A673 (cell line): ENCODE data around the gene CBLB. TPM values are rescaled to one million over a fixed set of nuclear protein-coding genes. Genes with fewer than 3 reads are reported as not detected.

ENCODE experiments used
- BruUV-seq: library from RNA; stranded (reverse); fragments of 400-500 nt; replicated peaks from 2 replicates; lab custom pipeline; 2021; lab: Mats Ljungman, UMichigan
- CTCF ChIA-PET: fragments of 300-600 bp; sonication (Branson Sonifier 250); formaldehyde crosslinking; loops from one replicate; lab custom pipeline; 2022; ENCODE audit warnings: antibody characterized with exemption; lab: Charles Lee
- POLR2A ChIA-PET: fragments of 300-600 bp; sonication (Branson Sonifier 250); formaldehyde crosslinking; loops from one replicate; lab custom pipeline; 2022; ENCODE audit warnings: antibody characterized with exemption; ENCODE audit not compliant: low non-redundant PET; lab: Charles Lee
- DNase-seq: peaks from one replicate; pipeline ENCODE4 v3.0.0-alpha.2; 2015; ENCODE audit warnings: low spot score
- H3K27ac ChIP-seq: fragments of 200-600 bp; sonication (generic); 2 replicates; pipeline ENCODE4 v1.5.1; 2016; ENCODE audit warnings: mixed run types, low read depth, mild to moderate bottlenecking, mixed read lengths, antibody characterized with exemption, low read length; ENCODE audit not compliant: poor library complexity, severe bottlenecking
- H3K27me3 ChIP-seq: fragments of 200-600 bp; sonication (generic); replicated peaks from 2 replicates; pipeline ENCODE4 v1.6.1; 2017; ENCODE audit warnings: mixed run types, low read depth, mild to moderate bottlenecking, mixed read lengths, antibody characterized with exemption, low read length; ENCODE audit not compliant: insufficient read depth, poor library complexity
- H3K36me3 ChIP-seq: fragments of 200-600 bp; sonication (generic); 2 replicates; pipeline ENCODE4 v1.6.1; 2016; ENCODE audit warnings: mixed run types, mild to moderate bottlenecking, mixed read lengths, antibody characterized with exemption, low read length; ENCODE audit not compliant: insufficient read depth, poor library complexity, severe bottlenecking
- H3K4me1 ChIP-seq: fragments of 200-600 bp; sonication (generic); 2 replicates; pipeline ENCODE4 v1.6.1; 2017; ENCODE audit warnings: mixed run types, mild to moderate bottlenecking, mixed read lengths, antibody characterized with exemption, low read length; ENCODE audit not compliant: insufficient read depth, poor library complexity, severe bottlenecking
- H3K4me3 ChIP-seq: fragments of 200-600 bp; sonication (generic); 2 replicates; pipeline ENCODE4 v1.5.1; 2016; ENCODE audit warnings: low read depth, mixed run types, mild to moderate bottlenecking, mixed read lengths, low read length; ENCODE audit not compliant: poor library complexity, severe bottlenecking
- H3K9me3 ChIP-seq: fragments of 200-600 bp; sonication (generic); 2 replicates; pipeline ENCODE4 v1.6.1; 2016; ENCODE audit warnings: mixed run types, low read depth, mild to moderate bottlenecking, mixed read lengths, antibody characterized with exemption, low read length; ENCODE audit not compliant: poor library complexity, severe bottlenecking
- EZH2 ChIP-seq: fragments of 200-600 bp; sonication (generic); IDR thresholded peaks from 2 replicates; pipeline ENCODE4 v1.6.1; 2017; ENCODE audit warnings: borderline replicate concordance, low read depth, mild to moderate bottlenecking, mixed read lengths, antibody characterized with exemption, low read length; ENCODE audit not compliant: poor library complexity, severe bottlenecking
- intact Hi-C: fragments of 100-400 bp; cut with micrococcal nuclease; formaldehyde crosslinking; loops from one replicate; pipeline ENCODE4 v1.10.0; 2022; ENCODE audit not compliant: unreplicated experiment
- total RNA-seq: library from RNA; stranded (reverse); gene quantifications from 2 replicates; pipeline ENCODE4 v1.2.3, GENCODE V29; 2021
- TF ChIP-seq, protein P1 (sequence below): fragments of 300-800, 200-600 bp; sonication (generic); conservative IDR thresholded peaks from 2 replicates; pipeline ENCODE4 v1.5.1; 2017; ENCODE audit warnings: low read depth, mild to moderate bottlenecking, antibody characterized with exemption, low read length, moderate library complexity, mixed read lengths

The CBLB gene
- total RNA-seq, 1 experiment from 2014 or later, result 23.3 TPM

DNA sequence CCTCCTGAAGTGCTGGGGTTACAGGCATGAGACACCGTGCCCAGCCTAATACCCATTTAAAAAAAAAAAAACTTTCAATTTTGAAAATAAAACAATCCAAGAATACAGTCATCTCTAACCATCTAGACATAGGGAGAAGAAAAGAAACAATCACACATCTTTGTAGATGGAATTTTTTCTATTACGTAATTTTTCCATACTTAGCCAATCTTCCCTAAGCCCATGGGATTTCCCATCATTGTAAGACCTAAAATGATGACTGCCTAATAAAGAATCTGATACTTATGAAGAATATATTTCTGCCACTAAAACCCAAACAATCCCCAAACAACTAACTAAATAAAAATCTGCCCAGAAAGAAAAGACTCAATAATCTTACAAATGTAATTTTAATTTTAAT lies 88.7 kb downstream of the CBLB start:
- TF ChIP-seq, protein P1, sequence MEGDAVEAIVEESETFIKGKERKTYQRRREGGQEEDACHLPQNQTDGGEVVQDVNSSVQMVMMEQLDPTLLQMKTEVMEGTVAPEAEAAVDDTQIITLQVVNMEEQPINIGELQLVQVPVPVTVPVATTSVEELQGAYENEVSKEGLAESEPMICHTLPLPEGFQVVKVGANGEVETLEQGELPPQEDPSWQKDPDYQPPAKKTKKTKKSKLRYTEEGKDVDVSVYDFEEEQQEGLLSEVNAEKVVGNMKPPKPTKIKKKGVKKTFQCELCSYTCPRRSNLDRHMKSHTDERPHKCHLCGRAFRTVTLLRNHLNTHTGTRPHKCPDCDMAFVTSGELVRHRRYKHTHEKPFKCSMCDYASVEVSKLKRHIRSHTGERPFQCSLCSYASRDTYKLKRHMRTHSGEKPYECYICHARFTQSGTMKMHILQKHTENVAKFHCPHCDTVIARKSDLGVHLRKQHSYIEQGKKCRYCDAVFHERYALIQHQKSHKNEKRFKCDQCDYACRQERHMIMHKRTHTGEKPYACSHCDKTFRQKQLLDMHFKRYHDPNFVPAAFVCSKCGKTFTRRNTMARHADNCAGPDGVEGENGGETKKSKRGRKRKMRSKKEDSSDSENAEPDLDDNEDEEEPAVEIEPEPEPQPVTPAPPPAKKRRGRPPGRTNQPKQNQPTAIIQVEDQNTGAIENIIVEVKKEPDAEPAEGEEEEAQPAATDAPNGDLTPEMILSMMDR, result no peak
- TF ChIP-seq EZH2, result no peak
- CTCF ChIA-PET, result no interaction called here

DNA sequence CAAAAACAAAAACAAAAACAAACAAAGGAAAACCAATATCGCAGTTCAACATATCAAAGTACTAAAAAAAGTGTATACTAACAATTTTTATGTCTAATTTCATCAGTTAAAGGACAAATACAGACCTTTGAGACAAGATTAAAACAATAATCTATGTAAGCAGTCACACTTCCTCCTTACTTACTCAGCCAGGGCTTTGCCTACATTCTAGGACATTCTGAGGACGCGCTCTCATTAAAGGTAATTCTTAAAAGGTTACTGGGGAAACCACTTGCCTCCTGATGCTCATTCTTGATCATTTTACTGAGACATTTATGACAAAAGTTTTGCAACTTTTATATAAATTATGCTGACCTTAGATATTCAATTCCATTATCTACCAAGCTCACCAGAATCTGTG lies 93.4 kb downstream of the CBLB start:
- Histone ChIP-seq H3K36me3 (no peaks in the 10 kb centered on the region), H3K9me3 (no peaks in the 10 kb centered on the region), H3K27me3 (no peaks in the 10 kb centered on the region), H3K4me3 (no peak overlapping the region), H3K27ac (no peak overlapping the region), H3K4me1 (no peaks in the 10 kb centered on the region)
- POLR2A ChIA-PET, result no interaction called here
- DNase-seq, result no peak
- no peak for TF ChIP-seq EZH2
- TF ChIP-seq, protein P1, result no peak
- CTCF ChIA-PET, result no interaction called here
- intact Hi-C loops, result no loop called here
- no TSS peak for BruUV-seq

More for the DNA sequence above, 88.7 kb downstream of the CBLB start:
- POLR2A ChIA-PET, result no interaction called here
- DNase-seq, result no peak
- intact Hi-C loops, result no loop called here
- H3K9me3 ChIP-seq, result no peaks in the 10 kb centered on the region
- H3K27me3 ChIP-seq, result no peaks in the 10 kb centered on the region
- H3K4me3 ChIP-seq, result no peak overlapping the region
- peaks cover 15% of the 10 kb centered on the region for H3K4me1 ChIP-seq
- H3K27ac ChIP-seq, result no peak overlapping the region
- BruUV-seq, result no TSS peak
- no peaks in the 10 kb centered on the region for H3K36me3 ChIP-seq

DNA sequence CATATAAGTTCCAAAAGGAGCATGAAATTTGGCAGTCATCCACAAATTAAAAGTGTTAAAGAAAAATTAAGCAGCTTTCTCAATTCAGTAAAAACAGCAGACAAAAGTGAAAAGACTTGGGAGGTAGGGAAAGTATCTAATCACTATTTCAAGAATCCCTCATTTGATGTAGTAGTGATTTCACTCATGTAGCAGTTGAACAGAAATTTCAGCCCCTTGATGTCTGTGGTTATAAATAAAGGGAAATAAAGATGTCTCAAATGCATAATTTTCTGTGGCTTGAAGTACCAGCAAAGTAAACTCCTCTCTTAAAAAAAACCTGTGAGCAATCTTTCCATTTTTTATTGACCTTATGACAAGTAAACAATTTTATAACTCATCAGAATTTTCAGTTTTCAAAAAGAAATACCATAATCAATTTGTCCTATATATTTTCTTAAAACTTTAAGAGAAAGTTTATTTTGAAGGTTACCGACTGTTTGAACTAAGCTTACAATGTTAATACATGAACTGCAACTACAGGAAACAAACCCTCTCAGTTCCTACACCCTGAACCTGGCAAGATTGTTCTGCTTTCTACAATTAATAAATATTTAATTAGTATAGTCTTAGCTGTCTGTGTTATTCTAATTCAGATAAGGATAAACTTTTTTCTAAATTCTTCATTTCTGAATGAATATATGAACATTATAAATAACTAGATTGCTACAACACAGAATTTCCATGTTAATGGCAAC lies 94.2 kb downstream of the CBLB start:
- BruUV-seq, result no TSS peak
- intact Hi-C loops, result no loop called here
- no peaks in the 10 kb centered on the region for H3K36me3 ChIP-seq
- ChIA-PET POLR2A (no interaction called here), CTCF (no interaction called here)
- no peak overlapping the region for H3K4me3 ChIP-seq
- no peaks in the 10 kb centered on the region for H3K9me3 ChIP-seq
- H3K27me3 ChIP-seq, result no peaks in the 10 kb centered on the region
- no peak overlapping the region for H3K27ac ChIP-seq
- no peak for TF ChIP-seq EZH2
- TF ChIP-seq, protein P1, result no peak
- H3K4me1 ChIP-seq, result no peaks in the 10 kb centered on the region
- DNase-seq, result no peak
